ENCODE results near the gene WWOX. TPM values are rescaled to one million over a fixed set of nuclear protein-coding genes. Genes with fewer than 3 reads are reported as not detected.
"Not testable (repeated sequence)": the region's sequence is repeated elsewhere in the genome, so short reads cannot be mapped to it uniquely, and the experiment has no call there.

The WWOX gene
- total RNA-seq, 1 experiment from 2014 or later: 35.6 TPM

GRCh38 chr16:79257953-79258490, 1158.6 kb downstream of the WWOX start:
- POLR2A ChIA-PET (ENCODE audit: unreplicated experiment): no interaction called here
- CTCF ChIA-PET: no interaction called here
- Histone ChIP-seq H3K27ac (no peak overlapping the region), H3K4me2 (no peak overlapping the region), H3K4me1 (replicated peaks; ENCODE audit: insufficient read depth) (no peaks in the 10 kb centered on the region), H3F3A (ENCODE audit: insufficient read depth, low read depth) (no peaks in the 10 kb centered on the region), H3K9me3 (ENCODE audit: insufficient read depth, low read depth) (no peaks in the 10 kb centered on the region), H3K27me3 (ENCODE audit: insufficient read depth, low read depth) (peaks cover 25% of the 10 kb centered on the region), H3K79me2 (ENCODE audit: low read depth) (no peaks in the 10 kb centered on the region), H4K20me1 (ENCODE audit: insufficient read depth) (no peaks in the 10 kb centered on the region), H2AFZ (no peak overlapping the region), H3K9me2 (ENCODE audit: insufficient read depth) (no peaks in the 10 kb centered on the region), H3K36me3 (ENCODE audit: low read depth) (no peaks in the 10 kb centered on the region), H3K4me3 (no peak overlapping the region)
- intact Hi-C loops (cut with micrococcal nuclease; ENCODE audit: unreplicated experiment): no loop called here
- DNase-seq: no peak
- BruUV-seq (replicated peaks): no TSS peak
- TF ChIP-seq EZH2 (IDR thresholded peaks at IDR 0.05; ENCODE audit: low read depth): no peak
- TF ChIP-seq CTCF (conservative IDR thresholded peaks at IDR 0.05): no peak

GRCh38 chr16:79260890-79261289, 1161.4 kb downstream of the WWOX start:
- H3K4me3 ChIP-seq; H3K79me2 ChIP-seq (ENCODE audit: low read depth); POLR2A ChIA-PET (ENCODE audit: unreplicated experiment); CTCF ChIA-PET; H3F3A ChIP-seq (ENCODE audit: insufficient read depth, low read depth); H3K27ac ChIP-seq; H3K4me1 ChIP-seq (replicated peaks; ENCODE audit: insufficient read depth); H2AFZ ChIP-seq; H4K20me1 ChIP-seq (ENCODE audit: insufficient read depth); DNase-seq; H3K36me3 ChIP-seq (ENCODE audit: low read depth); BruUV-seq (replicated peaks); H3K9me3 ChIP-seq (ENCODE audit: insufficient read depth, low read depth); H3K4me2 ChIP-seq; H3K9me2 ChIP-seq (ENCODE audit: insufficient read depth): not testable (repeated sequence)
- peaks cover 15% of the 10 kb centered on the region for H3K27me3 ChIP-seq (ENCODE audit: insufficient read depth, low read depth)
- intact Hi-C loops (cut with micrococcal nuclease; ENCODE audit: unreplicated experiment): loop anchor here (2.0 kb wide), 1 partner anchor 758 kb away; no protein-coding TSS in a partner anchor

GRCh38 chr16:79261481-79261940, 1162.1 kb downstream of the WWOX start:
- Histone ChIP-seq H3K4me2 (no peak overlapping the region), H3K9me2 (ENCODE audit: insufficient read depth) (no peaks in the 10 kb centered on the region), H4K20me1 (ENCODE audit: insufficient read depth) (no peaks in the 10 kb centered on the region), H3K27me3 (ENCODE audit: insufficient read depth, low read depth) (peaks cover 11% of the 10 kb centered on the region), H3K79me2 (ENCODE audit: low read depth) (no peaks in the 10 kb centered on the region), H3K36me3 (ENCODE audit: low read depth) (no peaks in the 10 kb centered on the region), H3K4me1 (replicated peaks; ENCODE audit: insufficient read depth) (no peaks in the 10 kb centered on the region), H3K9me3 (ENCODE audit: insufficient read depth, low read depth) (no peaks in the 10 kb centered on the region), H2AFZ (no peak overlapping the region), H3K27ac (no peak overlapping the region), H3F3A (ENCODE audit: insufficient read depth, low read depth) (no peaks in the 10 kb centered on the region), H3K4me3 (no peak overlapping the region)
- no TSS peak for BruUV-seq (replicated peaks)
- POLR2A ChIA-PET (ENCODE audit: unreplicated experiment): no interaction called here
- DNase-seq: peak in 1 of 2 experiments; percentile 10
- TF ChIP-seq EZH2 (IDR thresholded peaks at IDR 0.05; ENCODE audit: low read depth) (no peak), CTCF (conservative IDR thresholded peaks at IDR 0.05) (peak; percentile 49)
- intact Hi-C loops (cut with micrococcal nuclease; ENCODE audit: unreplicated experiment): loop anchor here (2.0 kb wide), 1 partner anchor 759 kb away; no protein-coding TSS in a partner anchor
- CTCF ChIA-PET: no interaction called here

Measured in PC-9 (cell line).